Lower leg skin (tissue), 3 donors: ENCODE results near the gene UCHL5.

Experiments
- CTCF ChIP-seq, 3 donors: fragments of 450-650 bp; IDR thresholded peaks; one replicate each; pipeline ENCODE4 v1.5.1; 2016; ENCODE audit warnings: antibody characterized with exemption in 3 of 3, mild to moderate bottlenecking in 3 of 3, moderate library complexity in 2 of 3
- POLR2A ChIP-seq, 2 donors: fragments of 450-650 bp; IDR thresholded peaks; one replicate each; pipeline ENCODE4 v1.6.1; 2016 to 2017; ENCODE audit warnings: antibody characterized with exemption in 2 of 2, mild to moderate bottlenecking in 1 of 2, moderate library complexity in 1 of 2

GRCh38 chr1:193013005-193013404 lies 46.2 kb downstream of the UCHL5 start:
- TF ChIP-seq CTCF (IDR thresholded peaks at IDR 0.05) (no peak), POLR2A (IDR thresholded peaks at IDR 0.05) (no peak)
